ENCODE data around the gene ADAM17. TPM values are rescaled to one million over a fixed set of nuclear protein-coding genes. Genes with fewer than 3 reads are reported as not detected.

Gene ADAM17
- total RNA-seq, 1 donor from 2014 or later: 57.7 TPM

DNA sequence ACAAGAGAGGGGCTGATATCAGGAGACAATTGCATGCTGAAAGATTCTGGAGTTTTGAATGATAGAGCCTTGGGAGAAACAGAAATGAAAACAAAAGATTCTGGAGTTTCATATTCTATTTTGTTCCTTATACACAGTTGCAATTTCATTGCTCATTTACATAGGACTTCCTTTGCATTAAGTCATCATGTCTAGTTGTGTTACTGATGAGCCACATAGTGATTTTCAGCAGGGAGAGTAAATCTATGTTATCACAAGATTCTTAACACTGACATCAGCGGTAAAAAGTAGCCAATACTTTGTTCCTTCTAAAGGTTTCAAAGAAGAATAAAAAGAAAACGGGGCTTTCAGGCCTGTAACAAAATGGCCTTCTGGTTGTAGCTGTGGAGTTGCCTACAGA, 7.1 kb downstream of the ADAM17 start:
- DNase-seq (no peak), ATAC-seq (peak; percentile 54)
- H3K27me3 ChIP-seq: no peaks in the 10 kb centered on the region
- H3K4me1 ChIP-seq: peaks cover 49% of the 10 kb centered on the region
- intact Hi-C loops (cut with DNase I): no loop called here
- no peak overlapping the region for H3K27ac ChIP-seq
- no peak overlapping the region for H3K4me3 ChIP-seq
- no peak for TF ChIP-seq CTCF (IDR thresholded peaks at IDR 0.05)
- H3K9me3 ChIP-seq: no peaks in the 10 kb centered on the region
- no peaks in the 10 kb centered on the region for H3K36me3 ChIP-seq

DNA sequence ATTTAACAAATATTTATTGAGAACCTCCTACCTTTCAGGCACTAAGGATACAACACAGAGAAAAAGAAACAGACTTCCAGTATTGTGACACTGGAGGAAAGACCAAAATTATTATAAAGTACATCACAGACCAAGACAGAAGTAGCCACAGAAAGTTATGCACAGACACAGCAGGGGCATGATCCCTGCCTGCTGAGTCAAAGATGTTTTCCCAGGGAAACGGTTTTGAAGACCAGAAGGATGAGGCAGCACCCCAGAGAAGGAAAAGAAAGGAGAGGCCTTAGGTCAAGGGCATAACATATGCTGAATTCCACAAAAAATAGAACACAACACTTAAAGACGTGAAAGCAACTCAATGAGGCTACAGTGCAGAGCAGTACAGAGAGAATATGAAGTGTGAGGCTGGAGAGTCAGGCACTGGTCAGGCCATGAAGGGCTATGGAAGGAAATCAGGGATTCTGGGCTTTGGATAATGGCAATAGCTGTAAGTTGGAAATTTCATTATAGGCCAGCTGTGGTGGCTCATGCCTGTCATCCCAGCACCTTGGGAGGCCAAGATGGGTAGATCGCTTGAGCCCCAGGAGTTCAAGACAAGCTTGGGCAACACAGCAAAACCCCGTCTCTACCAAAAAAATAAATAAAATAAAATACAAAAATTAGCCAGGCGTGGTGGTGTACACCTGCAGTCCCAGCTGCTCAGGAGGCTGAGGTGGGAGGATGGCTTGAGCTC, 8.2 kb downstream of the ADAM17 start:
- DNase-seq (no peak), ATAC-seq (no peak)
- Histone ChIP-seq H3K36me3 (peaks cover 6% of the 10 kb centered on the region), H3K27ac (no peak overlapping the region), H3K4me3 (no peak overlapping the region), H3K27me3 (no peaks in the 10 kb centered on the region), H3K4me1 (peaks cover 46% of the 10 kb centered on the region), H3K9me3 (no peaks in the 10 kb centered on the region)
- intact Hi-C loops (cut with DNase I): no loop called here
- no peak for TF ChIP-seq CTCF (IDR thresholded peaks at IDR 0.05)

GRCh38 chr2:9545502-9545901, 10.1 kb downstream of the ADAM17 start:
- no peak overlapping the region for H3K27ac ChIP-seq
- intact Hi-C loops (cut with DNase I): no loop called here
- ATAC-seq (no peak), DNase-seq (no peak)
- no peaks in the 10 kb centered on the region for H3K27me3 ChIP-seq
- no peak for TF ChIP-seq CTCF (IDR thresholded peaks at IDR 0.05)
- H3K4me1 ChIP-seq: peaks cover 34% of the 10 kb centered on the region
- no peak overlapping the region for H3K4me3 ChIP-seq
- peaks cover 16% of the 10 kb centered on the region for H3K36me3 ChIP-seq
- H3K9me3 ChIP-seq: no peaks in the 10 kb centered on the region

DNA sequence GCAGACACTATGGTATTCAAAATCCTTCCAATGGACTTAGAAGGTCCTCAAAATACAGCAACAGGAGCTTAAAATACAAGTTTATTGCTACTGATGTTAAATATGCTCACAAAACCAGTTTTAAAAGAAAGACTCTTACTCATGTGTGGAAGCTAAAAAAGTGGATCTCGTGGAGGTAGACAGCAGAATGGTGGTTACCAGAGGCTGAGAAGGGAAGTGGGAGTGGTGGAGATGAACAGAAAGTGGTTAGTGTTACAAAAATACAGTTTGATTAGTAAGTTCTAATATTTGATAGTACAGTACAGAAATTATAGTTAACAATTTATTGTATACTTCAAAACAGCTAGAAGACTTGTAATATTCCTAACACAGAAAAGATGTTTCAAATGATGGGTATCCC, 12.1 kb downstream of the ADAM17 start:
- intact Hi-C loops (cut with DNase I): no loop called here
- TF ChIP-seq CTCF (IDR thresholded peaks at IDR 0.05): no peak
- H3K4me1 ChIP-seq: peaks cover 28% of the 10 kb centered on the region
- peaks cover 16% of the 10 kb centered on the region for H3K36me3 ChIP-seq
- DNase-seq (no peak), ATAC-seq (no peak)
- H3K4me3 ChIP-seq: no peak overlapping the region
- H3K27me3 ChIP-seq: no peaks in the 10 kb centered on the region
- no peaks in the 10 kb centered on the region for H3K9me3 ChIP-seq
- no peak overlapping the region for H3K27ac ChIP-seq

DNA sequence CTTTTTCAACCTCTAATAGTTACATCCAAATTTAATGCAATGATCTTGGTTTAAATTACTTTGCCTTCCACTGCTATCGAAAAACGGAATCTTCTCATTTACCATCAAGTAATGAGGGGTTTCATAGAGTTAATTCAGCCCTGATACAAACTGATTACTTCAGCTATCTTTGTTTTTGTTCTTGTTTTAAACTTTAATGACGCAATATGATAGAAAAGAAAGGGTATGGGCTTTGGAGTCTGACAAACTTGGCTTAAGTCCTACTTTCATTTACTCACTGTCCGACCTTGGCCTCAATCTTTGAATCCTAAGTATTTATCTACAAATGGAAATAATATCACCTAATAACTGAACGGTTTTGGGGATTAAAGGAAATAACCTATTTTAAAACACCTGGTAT, 16.1 kb downstream of the ADAM17 start:
- peak overlapping the region; percentile 74 for H3K27ac ChIP-seq
- peak; percentile 48 for ATAC-seq

More for the DNA sequence above, 16.1 kb downstream of the ADAM17 start:
- no peak for TF ChIP-seq CTCF (IDR thresholded peaks at IDR 0.05)
- Histone ChIP-seq H3K27me3 (no peaks in the 10 kb centered on the region), H3K36me3 (peaks cover 32% of the 10 kb centered on the region), H3K4me1 (peaks cover 15% of the 10 kb centered on the region), H3K9me3 (no peaks in the 10 kb centered on the region), H3K4me3 (no peak overlapping the region)
- intact Hi-C loops (cut with DNase I): loop anchor here (10.0 kb wide), 1 partner anchor 215 kb away; no protein-coding TSS in a partner anchor
- no peak for DNase-seq

Measured in upper lobe of right lung (tissue), 1 donor.